VCaP (cell line): ENCODE measurements around the gene RACK1.
A peak's percentile ranks its signal among the peaks of the same experiment; 100 is the strongest.

Source experiments
- H3K27ac ChIP-seq: fragments of 450-650 bp; 2 replicates; pipeline ENCODE4 v1.5.1; 2017
- TF ChIP-seq, protein P1 (sequence below): fragments of 450-650 bp; conservative IDR thresholded peaks from 2 replicates; pipeline ENCODE4 v1.5.1; 2017; ENCODE audit warnings: mild to moderate bottlenecking, moderate library complexity

The RACK1 gene

DNA sequence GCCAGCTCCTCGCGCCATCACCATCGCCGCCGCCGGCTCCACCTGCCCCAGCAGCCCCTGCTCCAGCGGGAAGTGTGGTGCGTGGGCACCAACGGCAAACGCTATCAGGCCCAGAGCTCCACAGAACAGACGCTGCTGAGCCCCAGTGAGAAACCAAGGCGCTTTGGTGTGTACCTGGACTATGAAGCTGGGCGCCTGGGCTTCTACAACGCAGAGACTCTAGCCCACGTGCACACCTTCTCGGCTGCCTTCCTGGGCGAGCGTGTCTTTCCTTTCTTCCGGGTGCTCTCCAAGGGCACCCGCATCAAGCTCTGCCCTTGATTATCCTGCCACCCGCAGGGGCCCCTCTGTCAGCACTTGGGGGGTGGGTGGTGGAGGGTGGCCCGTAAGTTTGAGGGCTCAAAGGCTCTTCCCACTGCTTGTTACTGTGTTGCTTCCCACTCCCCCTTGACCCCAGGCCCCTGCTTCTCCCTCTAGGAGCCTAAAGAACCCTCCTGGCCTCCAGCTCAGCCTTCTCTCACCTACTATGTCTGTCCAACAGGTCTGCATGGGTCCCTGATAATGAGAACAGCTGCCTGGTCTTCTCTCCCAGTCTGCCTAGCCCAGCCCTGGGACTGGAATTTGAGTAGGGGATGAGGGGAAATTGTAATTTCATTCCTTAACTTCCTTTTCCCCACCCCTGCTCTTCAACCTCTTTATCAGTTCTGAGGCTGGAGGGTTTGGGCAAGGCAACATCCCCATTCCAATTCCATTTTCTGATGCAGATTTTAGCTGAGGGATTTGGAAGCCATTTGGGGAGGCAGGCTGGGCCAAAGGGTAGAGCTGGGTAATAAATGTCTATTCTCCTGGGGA, 9.0 kb downstream of the RACK1 start:
- peak overlapping the region; percentile 26; the same call in 1 of the 2 replicates for H3K27ac ChIP-seq
- TF ChIP-seq, protein P1, sequence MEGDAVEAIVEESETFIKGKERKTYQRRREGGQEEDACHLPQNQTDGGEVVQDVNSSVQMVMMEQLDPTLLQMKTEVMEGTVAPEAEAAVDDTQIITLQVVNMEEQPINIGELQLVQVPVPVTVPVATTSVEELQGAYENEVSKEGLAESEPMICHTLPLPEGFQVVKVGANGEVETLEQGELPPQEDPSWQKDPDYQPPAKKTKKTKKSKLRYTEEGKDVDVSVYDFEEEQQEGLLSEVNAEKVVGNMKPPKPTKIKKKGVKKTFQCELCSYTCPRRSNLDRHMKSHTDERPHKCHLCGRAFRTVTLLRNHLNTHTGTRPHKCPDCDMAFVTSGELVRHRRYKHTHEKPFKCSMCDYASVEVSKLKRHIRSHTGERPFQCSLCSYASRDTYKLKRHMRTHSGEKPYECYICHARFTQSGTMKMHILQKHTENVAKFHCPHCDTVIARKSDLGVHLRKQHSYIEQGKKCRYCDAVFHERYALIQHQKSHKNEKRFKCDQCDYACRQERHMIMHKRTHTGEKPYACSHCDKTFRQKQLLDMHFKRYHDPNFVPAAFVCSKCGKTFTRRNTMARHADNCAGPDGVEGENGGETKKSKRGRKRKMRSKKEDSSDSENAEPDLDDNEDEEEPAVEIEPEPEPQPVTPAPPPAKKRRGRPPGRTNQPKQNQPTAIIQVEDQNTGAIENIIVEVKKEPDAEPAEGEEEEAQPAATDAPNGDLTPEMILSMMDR: no peak

GRCh38 chr5:181233801-181234454, 9.8 kb downstream of the RACK1 start:
- peak overlapping the region; percentile 26; the same call in 1 of the 2 replicates for H3K27ac ChIP-seq
- TF ChIP-seq, protein P1: no peak

DNA sequence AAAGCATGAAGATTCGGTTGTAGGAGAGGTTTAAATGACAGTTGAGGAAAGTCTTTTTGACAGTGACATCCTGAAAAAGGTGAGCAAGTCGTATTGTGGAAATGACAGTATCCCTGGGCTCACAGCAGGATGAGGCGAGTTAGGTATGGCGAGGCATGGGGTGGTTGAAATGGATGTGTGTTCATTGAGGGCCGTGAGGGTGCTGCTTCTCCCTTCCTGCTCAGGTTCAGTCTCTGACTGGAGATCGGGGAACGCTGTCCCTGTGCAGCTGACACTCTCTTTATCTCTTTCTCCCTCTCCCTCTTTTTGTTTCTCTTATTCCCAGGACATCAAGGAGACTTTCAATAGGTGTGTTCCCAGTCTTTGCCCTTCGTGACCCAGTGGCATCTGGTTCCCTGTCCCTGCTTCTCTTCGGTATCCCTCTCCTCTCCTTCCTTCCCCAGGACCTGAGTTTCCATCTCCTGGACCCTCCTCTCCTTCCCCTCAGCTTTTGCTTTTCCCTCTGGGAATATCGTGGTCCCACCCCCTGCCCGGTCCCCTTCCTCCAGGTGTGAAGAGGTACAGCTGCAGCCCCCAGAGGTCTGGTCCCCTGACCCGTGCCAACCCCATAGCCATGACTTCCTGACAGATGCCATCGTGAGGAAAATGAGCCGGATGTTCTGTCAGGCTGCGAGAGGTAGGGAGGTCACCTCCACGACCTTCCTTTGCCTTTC, 10.5 kb downstream of the RACK1 start:
- peak overlapping the region; percentile 26; the same call in 1 of the 2 replicates for H3K27ac ChIP-seq
- TF ChIP-seq, protein P1: no peak

DNA sequence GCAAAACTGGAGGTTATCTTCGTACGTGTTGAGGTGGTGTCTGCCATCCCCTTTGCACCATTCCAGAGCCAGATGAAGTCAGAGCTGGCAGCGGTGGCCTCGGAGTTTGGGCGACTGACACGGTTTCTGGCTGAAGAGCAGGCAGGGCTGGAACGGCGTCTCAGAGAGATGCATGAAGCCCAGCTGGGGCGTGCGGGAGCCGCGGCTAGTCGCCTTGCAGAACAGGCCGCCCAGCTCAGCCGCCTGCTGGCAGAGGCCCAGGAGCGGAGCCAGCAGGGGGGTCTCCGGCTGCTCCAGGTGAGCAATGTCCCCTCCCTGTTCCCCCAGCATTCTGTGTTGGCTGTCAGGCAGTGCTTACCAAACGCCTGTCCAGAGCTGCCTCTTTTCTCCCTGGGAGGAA, 11.1 kb downstream of the RACK1 start:
- TF ChIP-seq, protein P1: no peak
- H3K27ac ChIP-seq: peak overlapping the region; percentile 26; the same call in 1 of the 2 replicates

DNA sequence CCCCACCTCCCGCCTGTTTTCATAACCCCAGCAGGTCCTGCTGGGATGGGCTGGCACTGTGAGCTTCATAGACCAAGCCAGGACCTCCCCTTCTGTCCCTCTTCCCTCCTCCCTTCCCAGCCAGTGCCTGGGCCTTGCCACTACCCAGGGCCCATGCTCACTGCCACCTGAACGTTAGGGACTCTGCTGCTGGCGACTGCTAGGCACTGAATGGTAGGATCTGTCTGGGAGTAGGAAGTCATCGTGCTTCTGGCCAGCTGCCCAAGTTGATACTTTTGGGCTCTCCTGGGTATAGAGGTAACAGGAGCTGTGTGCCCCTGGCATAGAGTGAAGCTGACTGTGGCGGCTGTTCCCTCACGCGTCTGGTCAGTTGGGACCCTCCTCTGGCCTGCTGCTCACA, 12.3 kb downstream of the RACK1 start:
- TF ChIP-seq, protein P1: no peak
- no peak overlapping the region; the same call in 1 of the 2 replicates for H3K27ac ChIP-seq

- H3K27ac ChIP-seq: no peak overlapping the region
- TF ChIP-seq, protein P1: no peak
Measured at GRCh38 chr5:181230551-181230950, 13.2 kb downstream of the RACK1 start.

- TF ChIP-seq, protein P1: no peak
- H3K27ac ChIP-seq: no peak overlapping the region
Measured at GRCh38 chr5:181229996-181230395, 13.7 kb downstream of the RACK1 start.
